Middle frontal gyrus (tissue), 1 donor: ENCODE data around the gene KPTN.

ENCODE experiments used
- DNase-seq: peaks from one replicate; pipeline ENCODE4 v3.0.0-alpha.2; 2015; ENCODE audit warnings: low spot score; ENCODE audit errors: extremely low spot score

Gene KPTN

GRCh38 chr19:47483800-47484690, at the start of gene KPTN:
Gene KPTN, minus strand, starts transcription at chr19:47484219. Its CDS starts 59 bp downstream, at chr19:47484160.
- DNase-seq: peak; percentile 78

GRCh38 chr19:47531640-47532387, 47.8 kb upstream of the KPTN start:
- DNase-seq: no peak

- no peak for DNase-seq
These were observed 45.2 kb upstream of the KPTN start for GRCh38 chr19:47529018-47529742.

GRCh38 chr19:47526798-47527197, 42.8 kb upstream of the KPTN start:
- DNase-seq: no peak

GRCh38 chr19:47523473-47523872, 39.5 kb upstream of the KPTN start:
- no peak for DNase-seq

- no peak for DNase-seq
These were observed 37.6 kb upstream of the KPTN start for GRCh38 chr19:47521473-47522180.

- no peak for DNase-seq
These were observed 36.8 kb upstream of the KPTN start for GRCh38 chr19:47520839-47521238.

- no peak for DNase-seq
These were observed 36.4 kb upstream of the KPTN start for GRCh38 chr19:47520343-47520806.

- no peak for DNase-seq
These were observed 34.8 kb upstream of the KPTN start for GRCh38 chr19:47518854-47519253.

- no peak for DNase-seq
These were observed 34.1 kb upstream of the KPTN start for GRCh38 chr19:47518139-47518538.

- peak; percentile 100 for DNase-seq
These were observed 31.0 kb upstream of the KPTN start, which contains the start of gene NAPA for GRCh38 chr19:47514869-47515588. Gene NAPA, minus strand, starts transcription at chr19:47515063. Its CDS starts 123 bp downstream, at chr19:47514940.

- no peak for DNase-seq
These were observed 30.3 kb upstream of the KPTN start for GRCh38 chr19:47514151-47514868.

- DNase-seq: no peak
These were observed 28.9 kb upstream of the KPTN start for GRCh38 chr19:47512948-47513319.

GRCh38 chr19:47512183-47512947, 28.3 kb upstream of the KPTN start:
- DNase-seq: no peak

GRCh38 chr19:47511681-47512080, 27.7 kb upstream of the KPTN start:
- DNase-seq: no peak

GRCh38 chr19:47511128-47511517, 27.1 kb upstream of the KPTN start:
- DNase-seq: no peak

- DNase-seq: no peak
These were observed 26.6 kb upstream of the KPTN start for GRCh38 chr19:47510516-47511127.

GRCh38 chr19:47509973-47510372, 26.0 kb upstream of the KPTN start:
- DNase-seq: no peak
